Testis (tissue), 2 donors: ENCODE data around the gene MASP2.

Experiments
- POLR2A ChIP-seq: fragments of 450-650 bp; IDR thresholded peaks from one replicate; pipeline ENCODE4 v1.6.1; 2017; ENCODE audit warnings: antibody characterized with exemption, mild to moderate bottlenecking, moderate library complexity
- TF ChIP-seq, protein P1 (sequence below), 3 experiments: fragments of 450-650 bp in 2 of 3; fragments of 200-600 bp in 1 of 3; sonication (generic) in 1 of 3; IDR thresholded peaks; one replicate each; pipeline ENCODE4 v1.5.1; 2016 to 2019; ENCODE audit warnings: antibody characterized with exemption in 3 of 3, mild to moderate bottlenecking in 2 of 3, moderate library complexity in 1 of 3

DNA sequence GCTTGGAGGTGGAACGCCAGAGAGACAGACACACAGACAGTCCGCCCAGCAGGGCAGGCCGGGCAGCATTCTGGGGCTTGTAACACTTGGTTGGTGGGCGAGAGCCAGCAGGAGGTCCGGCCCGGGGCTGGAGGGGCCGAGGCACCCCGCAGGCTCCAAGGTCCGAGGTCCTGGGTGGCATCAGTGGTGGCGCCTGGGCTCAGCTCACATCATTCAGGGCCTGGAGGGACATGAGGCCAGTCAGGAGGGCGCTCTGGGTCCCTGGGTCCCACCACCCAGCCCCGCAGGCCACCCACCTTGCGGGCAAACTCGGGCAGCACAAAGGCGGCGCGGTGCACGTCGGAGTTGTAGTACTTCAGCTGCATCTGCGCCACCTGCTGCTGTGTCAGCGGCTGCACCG lies 7.6 kb upstream of the MASP2 start:
- TF ChIP-seq, protein P1, sequence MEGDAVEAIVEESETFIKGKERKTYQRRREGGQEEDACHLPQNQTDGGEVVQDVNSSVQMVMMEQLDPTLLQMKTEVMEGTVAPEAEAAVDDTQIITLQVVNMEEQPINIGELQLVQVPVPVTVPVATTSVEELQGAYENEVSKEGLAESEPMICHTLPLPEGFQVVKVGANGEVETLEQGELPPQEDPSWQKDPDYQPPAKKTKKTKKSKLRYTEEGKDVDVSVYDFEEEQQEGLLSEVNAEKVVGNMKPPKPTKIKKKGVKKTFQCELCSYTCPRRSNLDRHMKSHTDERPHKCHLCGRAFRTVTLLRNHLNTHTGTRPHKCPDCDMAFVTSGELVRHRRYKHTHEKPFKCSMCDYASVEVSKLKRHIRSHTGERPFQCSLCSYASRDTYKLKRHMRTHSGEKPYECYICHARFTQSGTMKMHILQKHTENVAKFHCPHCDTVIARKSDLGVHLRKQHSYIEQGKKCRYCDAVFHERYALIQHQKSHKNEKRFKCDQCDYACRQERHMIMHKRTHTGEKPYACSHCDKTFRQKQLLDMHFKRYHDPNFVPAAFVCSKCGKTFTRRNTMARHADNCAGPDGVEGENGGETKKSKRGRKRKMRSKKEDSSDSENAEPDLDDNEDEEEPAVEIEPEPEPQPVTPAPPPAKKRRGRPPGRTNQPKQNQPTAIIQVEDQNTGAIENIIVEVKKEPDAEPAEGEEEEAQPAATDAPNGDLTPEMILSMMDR (IDR thresholded peaks at IDR 0.05): no peak
- TF ChIP-seq POLR2A: no peak
